Activated CD4-positive, alpha-beta T cell treated with anti-CD3 and anti-CD28 coated beads, Interleukin-10, Interleukin-2, amounts not matched to agents 100 ng/mL and 50 ng/mL, durations not matched to agents 16 hours and 8 hours (primary cell): ENCODE results near the gene NBPF26.
"Not testable (repeated sequence)": the region's sequence is repeated elsewhere in the genome, so short reads cannot be mapped to it uniquely, and the experiment has no call there.

Experiments used
- DNase-seq: peaks from one replicate; pipeline ENCODE4 v3.0.0-alpha.2; 2020

The NBPF26 gene

DNA sequence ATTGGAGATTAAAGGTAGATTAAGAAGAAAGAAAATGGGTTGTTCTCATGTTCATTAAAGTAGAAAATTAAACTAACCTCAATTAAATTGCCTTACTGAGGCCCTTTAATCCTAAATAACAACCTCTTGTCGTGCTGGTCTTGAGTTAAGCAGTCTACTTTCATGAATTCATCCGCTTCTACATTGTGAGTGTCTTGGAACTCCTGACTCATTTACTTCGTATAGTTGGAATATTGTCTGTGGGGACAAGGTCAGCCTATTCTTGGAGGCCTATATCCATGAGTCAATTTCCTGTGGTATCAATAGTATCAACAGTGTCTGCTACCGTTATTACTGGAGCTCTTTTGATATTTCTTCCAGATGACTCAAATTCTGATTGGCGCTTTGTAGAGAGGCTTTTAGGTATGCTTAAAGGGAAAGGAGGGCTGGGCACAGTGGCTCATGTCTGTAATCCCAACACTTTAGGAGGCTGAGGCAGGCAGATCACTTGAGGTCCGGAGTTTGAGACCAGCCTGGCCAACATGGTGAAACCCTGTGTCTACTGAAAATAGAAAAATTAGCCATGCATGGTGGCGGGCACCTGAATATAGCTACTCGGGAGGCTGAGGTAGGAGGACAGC, 136.0 kb downstream of the NBPF26 start:
- DNase-seq: peak; percentile 67

DNA sequence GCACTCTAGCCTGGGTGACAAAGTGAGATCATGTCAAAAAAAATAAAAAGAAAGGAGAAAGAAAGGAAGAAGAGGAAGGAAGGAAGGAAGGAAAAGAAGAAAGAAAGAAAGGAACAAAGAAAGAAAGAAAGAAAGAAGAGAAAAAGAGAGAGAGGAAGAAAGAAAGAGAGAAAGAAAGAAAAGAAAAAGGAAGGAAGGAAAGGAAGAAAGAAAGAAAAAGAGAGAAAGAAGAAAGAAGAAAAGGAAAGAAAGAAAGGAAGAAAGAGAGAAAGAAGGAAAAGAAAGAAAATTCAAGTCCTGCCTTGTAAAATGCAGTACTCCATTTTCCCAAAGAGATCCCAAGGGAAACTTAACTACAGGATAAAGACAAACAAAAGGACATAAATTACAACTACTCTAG, 154.5 kb downstream of the NBPF26 start:
- not testable (repeated sequence) for DNase-seq

DNA sequence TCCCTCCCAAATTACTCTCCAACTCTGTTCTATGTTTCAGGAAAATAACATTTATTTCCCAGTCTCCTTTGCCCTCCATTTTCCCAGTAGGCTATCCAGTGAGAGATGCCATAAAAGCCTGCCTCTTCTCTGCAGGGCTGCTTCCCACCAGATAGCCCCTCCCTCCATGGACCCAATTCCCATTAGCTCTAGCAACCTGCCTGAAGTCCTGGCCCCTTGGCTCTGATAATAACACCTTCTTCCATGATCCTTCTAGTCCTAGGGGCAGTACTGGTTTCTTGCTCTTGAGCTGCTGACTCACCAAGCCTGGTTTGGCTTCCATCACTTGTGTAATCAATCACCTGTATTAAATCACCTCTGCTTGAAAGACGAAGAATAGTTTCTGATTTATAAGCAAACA, 156.3 kb downstream of the NBPF26 start:
- not testable (repeated sequence) for DNase-seq

DNA sequence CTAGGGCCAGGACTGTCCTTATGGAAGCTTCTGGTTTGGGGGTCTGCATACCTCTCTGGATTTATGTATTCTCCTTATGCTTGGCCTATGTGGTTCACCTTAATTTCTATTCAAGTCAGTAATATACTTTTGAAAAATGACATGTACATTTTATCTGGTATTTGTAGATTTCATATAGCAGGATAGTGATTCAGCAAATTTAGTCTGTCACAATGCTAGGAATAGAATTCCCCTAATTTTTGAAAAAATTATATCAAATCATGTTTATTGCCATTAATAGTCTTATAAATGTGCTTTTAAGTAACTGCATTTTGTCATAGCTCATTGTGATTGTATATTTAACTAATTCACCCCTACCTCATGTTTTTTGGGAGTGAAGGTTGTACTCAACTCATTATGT, 158.2 kb downstream of the NBPF26 start:
- DNase-seq: not testable (repeated sequence)
